Measurements from ENCODE around the gene GDPD5.

- TF ChIP-seq EP300 (IDR thresholded peaks at IDR 0.05), result peak; percentile 39
- no peak for TF ChIP-seq CTCF (IDR thresholded peaks at IDR 0.05)
- peak; percentile 10 for TF ChIP-seq POLR2A (IDR thresholded peaks at IDR 0.05)
These were observed 33.5 kb upstream of the GDPD5 start for GRCh38 chr11:75558939-75559843.

Measured in ovary (tissue), 3 donors.